HUDEP-2 (cell line): Measurements from ENCODE around the gene OR14J1.
"Not testable (repeated sequence)": the region's sequence is repeated elsewhere in the genome, so short reads cannot be mapped to it uniquely, and the experiment has no call there.

Experiments used
- DNase-seq, 76 experiments: peaks; one replicate each; lab custom pipeline; 2025; ENCODE audit not compliant: unreplicated experiment in 76 of 76; lab: John Stamatoyannopoulos, UW

The OR14J1 gene

GRCh38 chr6:29301316-29301715 lies at the start of gene OR14J1:
OR14J1 (plus strand) TSS chr6:29301701; CDS start chr6:29306690, 4,989 bp downstream.
- DNase-seq: no peak

GRCh38 chr6:29251736-29252135 lies 49.8 kb upstream of the OR14J1 start:
- no peak for DNase-seq

DNA sequence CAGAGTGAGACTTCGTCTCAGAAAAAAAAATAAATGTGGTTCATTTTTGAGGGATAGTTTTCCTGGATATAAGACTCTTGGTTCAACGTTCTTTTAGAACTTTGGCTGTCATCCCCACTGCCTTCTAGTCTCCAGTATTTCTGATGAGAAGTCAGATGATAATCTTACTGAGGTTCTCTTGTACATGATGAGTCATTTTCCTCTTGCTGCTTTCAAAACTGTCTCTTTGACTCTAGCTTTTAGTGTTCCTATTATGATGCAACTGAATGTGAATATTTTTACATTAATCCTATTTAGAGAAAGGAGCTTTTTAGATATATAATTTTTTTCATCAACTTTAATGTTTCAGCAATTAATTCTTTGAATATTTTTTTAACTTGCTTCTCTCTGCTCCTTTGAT lies 46.0 kb upstream of the OR14J1 start:
- DNase-seq: no peak

GRCh38 chr6:29259721-29260120 lies 41.8 kb upstream of the OR14J1 start:
- no peak for DNase-seq

DNA sequence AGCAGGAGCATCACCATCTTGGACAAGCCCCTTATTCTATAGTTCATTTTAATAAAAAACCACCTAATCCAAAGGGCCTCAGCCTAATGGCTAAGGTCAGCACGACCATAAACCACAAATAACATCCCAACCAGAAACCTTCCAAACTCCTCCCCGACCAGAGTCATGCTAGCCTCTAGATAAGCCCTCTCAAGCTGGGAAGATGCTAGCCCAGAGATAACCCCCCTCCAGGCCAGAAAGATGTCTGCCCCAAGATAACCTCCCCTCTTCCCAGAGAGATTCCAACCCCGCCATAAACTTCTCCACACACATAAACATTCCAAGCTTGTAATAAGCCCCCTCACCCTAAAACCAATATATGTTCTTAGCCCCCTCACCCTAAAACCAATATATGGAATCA lies 38.5 kb upstream of the OR14J1 start:
- peak in 1 of 76 experiments; percentile 3 for DNase-seq

GRCh38 chr6:29294499-29294914 lies 7.0 kb upstream of the OR14J1 start:
- no peak for DNase-seq

GRCh38 chr6:29295181-29295585 lies 6.3 kb upstream of the OR14J1 start:
- no peak for DNase-seq

DNA sequence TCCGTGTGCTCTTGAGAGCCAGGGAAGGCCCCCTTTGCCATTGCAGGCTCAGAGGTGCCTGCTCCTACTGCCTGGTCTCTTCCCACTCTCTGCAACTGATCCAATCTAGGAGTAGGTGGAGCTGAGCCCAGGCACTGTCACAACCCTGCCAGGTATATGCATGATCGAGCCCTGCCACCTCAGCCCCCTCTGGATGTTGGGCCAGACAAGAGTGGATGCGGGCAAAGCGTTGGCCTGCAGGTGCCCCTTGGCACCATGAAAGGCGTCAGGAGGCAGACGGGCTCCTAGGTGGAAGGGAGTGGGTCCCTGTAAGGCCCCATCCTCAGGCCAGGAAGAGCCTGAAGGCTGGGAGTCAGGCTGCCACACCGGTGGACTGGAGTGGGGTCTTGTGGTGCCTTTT lies 5.9 kb upstream of the OR14J1 start:
- no peak for DNase-seq

GRCh38 chr6:29319931-29320330 lies 18.4 kb downstream of the OR14J1 start:
- no peak for DNase-seq

- not testable (repeated sequence) for DNase-seq
Measured at GRCh38 chr6:29323332-29323731, 21.8 kb downstream of the OR14J1 start.

DNA sequence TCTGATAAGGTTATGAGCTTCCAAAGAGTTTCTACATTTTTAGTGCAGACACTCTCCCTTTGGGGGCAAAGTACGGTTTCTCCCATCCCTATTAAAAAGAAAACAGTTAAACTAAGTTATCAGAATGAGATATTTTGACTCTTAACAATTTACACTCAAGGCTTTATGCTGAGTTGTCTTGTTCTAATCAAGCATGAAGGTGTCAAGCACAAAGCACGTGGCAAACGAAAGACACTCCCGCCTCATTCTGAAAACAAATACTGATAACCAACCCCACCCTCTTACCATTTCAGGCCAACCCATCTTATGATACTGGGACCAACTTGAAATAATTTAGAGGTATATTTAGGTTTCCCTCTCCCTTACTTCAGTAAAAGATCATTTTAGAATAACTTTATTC lies 24.3 kb downstream of the OR14J1 start:
- DNase-seq: no peak

DNA sequence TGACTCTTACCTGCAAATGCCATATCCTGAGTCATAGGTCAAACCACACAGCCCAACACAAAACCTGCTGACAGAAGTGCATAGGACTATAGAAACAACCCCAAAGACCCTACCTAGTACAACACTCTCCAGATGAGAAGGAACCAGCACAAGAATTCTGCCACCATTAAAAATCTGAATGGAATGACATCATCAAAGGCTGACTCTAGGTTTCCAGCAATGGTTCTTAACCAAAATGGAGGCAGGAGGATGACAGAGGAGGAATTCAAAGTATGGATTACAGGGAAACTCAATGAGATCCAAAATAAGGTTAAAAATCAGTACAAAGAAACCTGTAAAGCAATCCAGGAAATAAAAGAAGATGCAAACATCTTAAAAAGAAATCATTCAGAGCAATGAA lies 31.2 kb downstream of the OR14J1 start:
- DNase-seq: no peak

GRCh38 chr6:29336269-29336668 lies 34.8 kb downstream of the OR14J1 start:
- no peak for DNase-seq

- DNase-seq: no peak
Measured at GRCh38 chr6:29345380-29345779, 43.9 kb downstream of the OR14J1 start.

DNA sequence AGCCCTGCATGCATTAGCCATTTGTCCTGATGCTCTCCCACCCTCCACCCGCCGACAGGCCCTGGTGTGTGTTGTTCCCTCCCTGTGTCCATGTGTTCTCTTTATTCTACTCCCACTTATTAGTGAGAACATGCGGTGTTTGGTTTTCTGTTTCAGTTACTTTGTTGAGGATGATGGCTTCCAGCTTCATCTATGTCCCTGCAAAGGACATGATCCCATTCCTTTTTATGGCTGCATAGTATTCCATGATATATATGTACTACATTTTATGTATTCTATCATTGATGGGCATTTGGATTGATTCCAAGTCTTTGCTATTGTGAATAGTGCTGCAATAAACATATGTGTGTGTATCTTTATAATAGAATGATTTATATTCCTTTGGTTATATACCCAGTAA lies 47.8 kb downstream of the OR14J1 start:
- not testable (repeated sequence) for DNase-seq

GRCh38 chr6:29354980-29355379 lies 53.5 kb downstream of the OR14J1 start:
- no peak for DNase-seq

- DNase-seq: peak in 1 of 76 experiments; percentile 6
Measured at GRCh38 chr6:29355603-29356002, 54.1 kb downstream of the OR14J1 start.
